GM12878 (cell line): Measurements from ENCODE around the gene LSAMP. TPM values are rescaled to one million over a fixed set of nuclear protein-coding genes. Genes with fewer than 3 reads are reported as not detected.
A peak's percentile ranks its signal among the peaks of the same experiment; 100 is the strongest.

Experiments
- ATAC-seq: fragments of 200-7000 bp; cut with Tn5 transposase; 3 replicates; pipeline ENCODE4 v1.9.1; 2020; ENCODE audit warnings: mild to moderate bottlenecking, moderate library complexity
- BruUV-seq: library from RNA; stranded (reverse); fragments of 400-500 nt; replicated peaks from 2 replicates; lab custom pipeline; 2021; lab: Mats Ljungman, UMichigan
- CTCF ChIA-PET: fragments of 300-600 bp; sonication (Branson Sonifier 250); formaldehyde crosslinking; extraction: SDS; loops from one replicate; lab custom pipeline; 2021; ENCODE audit warnings: inconsistent platforms; lab: Yijun Ruan, JAX
- POLR2A ChIA-PET: fragments of 350-600 bp; formaldehyde crosslinking; extraction: SDS; loops from one replicate; lab custom pipeline; 2021; ENCODE audit warnings: inconsistent platforms; lab: Charles Lee
- RAD21 ChIA-PET: fragments of 300-600 bp; sonication (Branson Sonifier 250); formaldehyde crosslinking; loops from one replicate; lab custom pipeline; 2023; ENCODE audit warnings: antibody characterized with exemption; ENCODE audit not compliant: unreplicated experiment; lab: Charles Lee
- SMC1A ChIA-PET: fragments of 300-600 bp; sonication (Branson Sonifier 250); formaldehyde crosslinking; loops from one replicate; lab custom pipeline; 2023; ENCODE audit not compliant: unreplicated experiment, uncharacterized antibody; lab: Charles Lee
- DNase-seq: peaks from one replicate; pipeline ENCODE4 v3.0.0-alpha.2; 2011; ENCODE audit warnings: low read depth, low spot score
- FAIRE-seq: peaks from 3 replicates; lab custom pipeline; 2011; peaks lifted over from hg19 to GRCh38; lab: Jason Lieb, UNC
- H2AFZ ChIP-seq: 2 replicates; pipeline ENCODE4 v1.6.0; 2011; ENCODE audit warnings: low read depth, low read length, control low read depth; ENCODE audit not compliant: control insufficient read depth
- H3K27ac ChIP-seq: 2 replicates; pipeline ENCODE4 v1.5.1; 2011; ENCODE audit warnings: control low read depth; ENCODE audit not compliant: control insufficient read depth, insufficient read depth
- H3K27me3 ChIP-seq, 2 experiments: replicated peaks in 1 of 2; 2 replicates each; pipeline versions ENCODE4 v1.6.0 to v1.6.1; 2011; ENCODE audit warnings: low read length in 1 of 2; ENCODE audit not compliant: control insufficient read depth in 2 of 2, insufficient read depth in 2 of 2
- H3K36me3 ChIP-seq, 2 experiments: 2 replicates each; pipeline ENCODE4 v1.5.1; 2011; ENCODE audit warnings: low read length in 1 of 2; ENCODE audit not compliant: control insufficient read depth in 2 of 2, insufficient read depth in 2 of 2
- H3K4me1 ChIP-seq: 2 replicates; pipeline ENCODE4 v1.6.1; 2011; ENCODE audit warnings: mild to moderate bottlenecking, low read length, moderate library complexity, mixed read lengths; ENCODE audit not compliant: control insufficient read depth, insufficient read depth
- H3K4me2 ChIP-seq: 2 replicates; pipeline ENCODE4 v1.6.0; 2011; ENCODE audit warnings: control low read depth; ENCODE audit not compliant: control insufficient read depth, insufficient read depth
- H3K4me3 ChIP-seq: fragments of 200-600 bp; sonication (generic); 2 replicates; pipeline ENCODE4 v1.5.1; 2016
- H3K79me2 ChIP-seq: 2 replicates; pipeline ENCODE4 v1.6.0; 2011; ENCODE audit warnings: low read length; ENCODE audit not compliant: control insufficient read depth, insufficient read depth
- H3K9ac ChIP-seq: 2 replicates; pipeline ENCODE4 v1.8.0; 2011; ENCODE audit warnings: low read length, control low read depth, mixed read lengths; ENCODE audit not compliant: control insufficient read depth, insufficient read depth
- H3K9me3 ChIP-seq: replicated peaks from 3 replicates; pipeline ENCODE4 v1.5.1; 2011; ENCODE audit warnings: mild to moderate bottlenecking, low read length; ENCODE audit not compliant: control insufficient read depth, insufficient read depth
- H4K20me1 ChIP-seq: 2 replicates; pipeline ENCODE4 v1.6.0; 2011; ENCODE audit not compliant: control insufficient read depth, insufficient read depth
- BCLAF1 ChIP-seq: fragments of 450-650 bp; IDR thresholded peaks from 2 replicates; pipeline ENCODE4 v1.6.1; 2017; ENCODE audit warnings: antibody characterized with exemption, mild to moderate bottlenecking, moderate library complexity
- PKNOX1 ChIP-seq: fragments of 450-650 bp; IDR thresholded peaks from 2 replicates; pipeline ENCODE4 v1.6.1; 2016; ENCODE audit warnings: mild to moderate bottlenecking
- WGBS: methylation state at CpG from one replicate; pipeline ENCODE4 v1.1.6; 2016; ENCODE audit warnings: low lambda C conversion rate; ENCODE audit not compliant: insufficient replicate concordance, insufficient coverage; ENCODE audit errors: missing lambda C conversion rate; 5-methylcytosine and 5-hydroxymethylcytosine counted together
- in situ Hi-C: fragments of 300-500 bp; cut with MboI; formaldehyde crosslinking; loops from 9 replicates; pipeline ENCODE4 v1.14.3; 2018; ENCODE audit warnings: mixed read lengths
- intact Hi-C: fragments of 100-400 bp; cut with micrococcal nuclease; formaldehyde crosslinking; loops from one replicate; pipeline ENCODE4 v1.14.2; 2022; ENCODE audit not compliant: unreplicated experiment
- polyA plus RNA-seq, 11 experiments: library from polyadenylated mRNA; depleted of rRNA in 4 of 11; unstranded in 6 of 11; stranded (reverse) in 5 of 11; fragments of >200 nt; fragmentation: Nextera tagmentation in 4 of 11; fragmentation: Illumina TruSeq in 1 of 11; extraction: Ambion mirVana in 4 of 11; extraction: Trizol in 1 of 11; gene quantifications; 1 replicate in 1 of 11; 2 replicates in 10 of 11; pipeline versions ENCODE4 v1.2.1 to v1.2.3, GENCODE V29; 2011 to 2016; ENCODE audit warnings: inconsistent platforms in 2 of 11, missing spikeins in 2 of 11, low read depth in 1 of 11
- total RNA-seq, 4 experiments: library from RNA; depleted of rRNA in 3 of 4; stranded (reverse); fragments of >200 nt in 3 of 4; fragmentation: Illumina TruSeq in 1 of 4; extraction: Trizol in 1 of 4; gene quantifications; 2 replicates each; pipeline versions ENCODE4 v1.2.1 to v1.2.3, GENCODE V29; 2013 to 2021
- TF ChIP-seq, protein P1 (sequence below): fragments of 450-650 bp; IDR thresholded peaks from 2 replicates; pipeline ENCODE4 v1.6.1; 2018; ENCODE audit warnings: mild to moderate bottlenecking, low read depth, moderate library complexity; ENCODE audit not compliant: partially characterized antibody

LSAMP gene
- total and polyA plus RNA-seq, 10 of the 15 experiments (the other 5 are each of a cell fraction or from before 2014, with no cell fraction given): 2.0 to 12.7 (median 6.5) TPM

GRCh38 chr3:116302087-116302747 is 143.1 kb downstream of the LSAMP start:
- TF ChIP-seq, protein P1, sequence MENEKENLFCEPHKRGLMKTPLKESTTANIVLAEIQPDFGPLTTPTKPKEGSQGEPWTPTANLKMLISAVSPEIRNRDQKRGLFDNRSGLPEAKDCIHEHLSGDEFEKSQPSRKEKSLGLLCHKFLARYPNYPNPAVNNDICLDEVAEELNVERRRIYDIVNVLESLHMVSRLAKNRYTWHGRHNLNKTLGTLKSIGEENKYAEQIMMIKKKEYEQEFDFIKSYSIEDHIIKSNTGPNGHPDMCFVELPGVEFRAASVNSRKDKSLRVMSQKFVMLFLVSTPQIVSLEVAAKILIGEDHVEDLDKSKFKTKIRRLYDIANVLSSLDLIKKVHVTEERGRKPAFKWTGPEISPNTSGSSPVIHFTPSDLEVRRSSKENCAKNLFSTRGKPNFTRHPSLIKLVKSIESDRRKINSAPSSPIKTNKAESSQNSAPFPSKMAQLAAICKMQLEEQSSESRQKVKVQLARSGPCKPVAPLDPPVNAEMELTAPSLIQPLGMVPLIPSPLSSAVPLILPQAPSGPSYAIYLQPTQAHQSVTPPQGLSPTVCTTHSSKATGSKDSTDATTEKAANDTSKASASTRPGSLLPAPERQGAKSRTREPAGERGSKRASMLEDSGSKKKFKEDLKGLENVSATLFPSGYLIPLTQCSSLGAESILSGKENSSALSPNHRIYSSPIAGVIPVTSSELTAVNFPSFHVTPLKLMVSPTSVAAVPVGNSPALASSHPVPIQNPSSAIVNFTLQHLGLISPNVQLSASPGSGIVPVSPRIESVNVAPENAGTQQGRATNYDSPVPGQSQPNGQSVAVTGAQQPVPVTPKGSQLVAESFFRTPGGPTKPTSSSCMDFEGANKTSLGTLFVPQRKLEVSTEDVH: no peak
- peak; percentile 59 for TF ChIP-seq PKNOX1
- TF ChIP-seq BCLAF1: no peak
- RAD21 ChIA-PET: no interaction called here
- Histone ChIP-seq H3K27me3 (no peaks in the 10 kb centered on the region), H3K9ac (no peak overlapping the region), H3K79me2 (no peaks in the 10 kb centered on the region), H3K4me1 (no peaks in the 10 kb centered on the region), H3K4me2 (no peak overlapping the region), H3K9me3 (no peaks in the 10 kb centered on the region), H4K20me1 (no peaks in the 10 kb centered on the region), H3K4me3 (no peak overlapping the region), H3K36me3 (no peaks in the 10 kb centered on the region), H3K27ac (no peak overlapping the region), H2AFZ (no peak overlapping the region)
- ATAC-seq (no peak), FAIRE-seq (no peak), DNase-seq (no peak)
- in situ Hi-C loops: no loop called here
- WGBS: 5% methylated on average over 4 of the region's 4 CpGs
- SMC1A ChIA-PET: interaction anchor here (0.8 to 3.1 kb wide), 3 partner anchors 9 to 24 kb away, joined by 3 to 12 read pairs (median 4); no protein-coding TSS in a partner anchor
- POLR2A ChIA-PET: no interaction called here
- CTCF ChIA-PET: no interaction called here
- intact Hi-C loops: no loop called here
- BruUV-seq: no TSS peak
